ENCODE results near the gene SLC22A7. TPM values are rescaled to one million over a fixed set of nuclear protein-coding genes. Genes with fewer than 3 reads are reported as not detected.

The SLC22A7 gene
- total and polyA plus RNA-seq, 2 donors from 2014 or later, result 2.0 to 34.8 TPM

DNA sequence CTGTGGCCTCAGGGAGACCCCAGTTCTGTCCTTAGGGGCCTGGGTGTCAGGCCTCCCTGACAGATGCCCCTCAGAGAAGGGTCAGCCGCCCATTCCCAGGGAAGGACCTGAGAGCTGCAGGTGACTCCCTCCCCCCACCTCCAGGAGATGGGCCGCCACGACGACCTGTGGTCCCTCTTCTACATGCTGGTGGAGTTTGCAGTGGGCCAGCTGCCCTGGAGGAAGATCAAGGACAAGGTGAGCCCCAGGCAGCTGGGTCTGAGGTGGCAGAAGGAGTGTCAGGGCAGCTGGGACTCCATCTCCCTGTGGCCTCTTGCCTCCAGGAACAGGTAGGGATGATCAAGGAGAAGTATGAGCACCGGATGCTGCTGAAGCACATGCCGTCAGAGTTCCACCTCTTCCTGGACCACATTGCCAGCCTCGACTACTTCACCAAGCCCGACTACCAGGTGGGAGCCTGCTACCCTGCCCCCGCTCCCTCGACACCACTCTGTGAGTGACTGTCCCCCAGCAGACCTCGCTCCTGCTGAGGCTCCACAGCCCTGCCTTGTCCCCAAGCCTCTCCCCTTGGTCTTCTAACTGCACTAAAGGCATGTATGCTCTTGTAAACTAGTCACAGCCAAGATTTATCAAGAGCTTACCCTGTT, 42.5 kb upstream of the SLC22A7 start:
- intact Hi-C loops (cut with DNase I), result no loop called here
- no peak overlapping the region for H3K27ac ChIP-seq (ENCODE audit: low read depth in 2 of 2, low read length in 2 of 2)
- no peak overlapping the region for H3K9ac ChIP-seq (ENCODE audit: low read length in 3 of 3)
- H3K4me3 ChIP-seq (ENCODE audit: low read length in 3 of 3), result no peak overlapping the region
- no peaks in the 10 kb centered on the region for H3K4me1 ChIP-seq (ENCODE audit: control insufficient read depth in 2 of 3, insufficient read depth in 2 of 3, low read depth in 1 of 3, low read length in 3 of 3)
- H3K36me3 ChIP-seq (ENCODE audit: control insufficient read depth in 2 of 3, insufficient read depth in 3 of 3, low read length in 3 of 3), result no peaks in the 10 kb centered on the region
- FAIRE-seq, result no peak
- TF ChIP-seq, protein P1, sequence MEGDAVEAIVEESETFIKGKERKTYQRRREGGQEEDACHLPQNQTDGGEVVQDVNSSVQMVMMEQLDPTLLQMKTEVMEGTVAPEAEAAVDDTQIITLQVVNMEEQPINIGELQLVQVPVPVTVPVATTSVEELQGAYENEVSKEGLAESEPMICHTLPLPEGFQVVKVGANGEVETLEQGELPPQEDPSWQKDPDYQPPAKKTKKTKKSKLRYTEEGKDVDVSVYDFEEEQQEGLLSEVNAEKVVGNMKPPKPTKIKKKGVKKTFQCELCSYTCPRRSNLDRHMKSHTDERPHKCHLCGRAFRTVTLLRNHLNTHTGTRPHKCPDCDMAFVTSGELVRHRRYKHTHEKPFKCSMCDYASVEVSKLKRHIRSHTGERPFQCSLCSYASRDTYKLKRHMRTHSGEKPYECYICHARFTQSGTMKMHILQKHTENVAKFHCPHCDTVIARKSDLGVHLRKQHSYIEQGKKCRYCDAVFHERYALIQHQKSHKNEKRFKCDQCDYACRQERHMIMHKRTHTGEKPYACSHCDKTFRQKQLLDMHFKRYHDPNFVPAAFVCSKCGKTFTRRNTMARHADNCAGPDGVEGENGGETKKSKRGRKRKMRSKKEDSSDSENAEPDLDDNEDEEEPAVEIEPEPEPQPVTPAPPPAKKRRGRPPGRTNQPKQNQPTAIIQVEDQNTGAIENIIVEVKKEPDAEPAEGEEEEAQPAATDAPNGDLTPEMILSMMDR (IDR thresholded peaks at IDR 0.05; ENCODE audit: borderline replicate concordance, extremely low read depth, insufficient read depth), result no peak
- H3K9me3 ChIP-seq (ENCODE audit: control insufficient read depth in 2 of 3, insufficient read depth in 1 of 3, low read length in 3 of 3), result no peaks in the 10 kb centered on the region
- no peaks in the 10 kb centered on the region for H3K27me3 ChIP-seq (ENCODE audit: control insufficient read depth, insufficient read depth, low read length)
- DNase-seq, result peak in 1 of 5 donors; percentile 52

DNA sequence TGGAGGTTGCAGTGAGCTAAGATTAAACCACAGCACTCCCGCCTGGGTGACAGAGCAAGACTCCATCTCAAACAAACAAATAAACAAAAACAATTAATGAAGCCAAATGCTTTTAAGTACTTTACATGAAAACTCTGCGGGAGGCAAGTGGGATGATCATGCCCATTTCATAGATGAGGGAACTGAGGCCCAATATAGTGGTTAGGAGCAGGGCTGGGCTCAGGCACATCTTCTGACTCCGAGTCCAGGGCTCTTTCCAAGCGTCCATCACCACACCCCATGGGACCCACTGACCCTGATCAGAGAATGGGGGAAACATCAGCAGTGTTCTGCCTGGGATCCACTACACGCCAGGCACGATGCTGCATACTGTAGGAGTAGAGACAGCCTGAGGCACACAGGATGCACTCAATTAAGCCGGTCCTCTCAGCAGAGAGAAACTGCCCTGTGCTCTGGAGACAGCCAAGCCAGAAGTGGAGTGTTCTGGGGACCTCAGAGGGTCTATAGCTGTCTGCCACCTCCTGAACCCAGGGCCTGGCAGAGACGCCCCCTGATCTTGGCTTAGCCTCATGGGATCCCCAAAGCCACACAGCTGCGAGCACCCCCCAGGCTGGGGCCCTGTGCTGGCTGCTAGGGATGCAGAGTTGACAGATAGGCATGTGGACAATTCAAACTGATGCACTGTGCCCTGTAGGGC, 41.2 kb upstream of the SLC22A7 start:
- H3K4me1 ChIP-seq (ENCODE audit: control insufficient read depth in 2 of 3, insufficient read depth in 2 of 3, low read depth in 1 of 3, low read length in 3 of 3), result no peaks in the 10 kb centered on the region

DNA sequence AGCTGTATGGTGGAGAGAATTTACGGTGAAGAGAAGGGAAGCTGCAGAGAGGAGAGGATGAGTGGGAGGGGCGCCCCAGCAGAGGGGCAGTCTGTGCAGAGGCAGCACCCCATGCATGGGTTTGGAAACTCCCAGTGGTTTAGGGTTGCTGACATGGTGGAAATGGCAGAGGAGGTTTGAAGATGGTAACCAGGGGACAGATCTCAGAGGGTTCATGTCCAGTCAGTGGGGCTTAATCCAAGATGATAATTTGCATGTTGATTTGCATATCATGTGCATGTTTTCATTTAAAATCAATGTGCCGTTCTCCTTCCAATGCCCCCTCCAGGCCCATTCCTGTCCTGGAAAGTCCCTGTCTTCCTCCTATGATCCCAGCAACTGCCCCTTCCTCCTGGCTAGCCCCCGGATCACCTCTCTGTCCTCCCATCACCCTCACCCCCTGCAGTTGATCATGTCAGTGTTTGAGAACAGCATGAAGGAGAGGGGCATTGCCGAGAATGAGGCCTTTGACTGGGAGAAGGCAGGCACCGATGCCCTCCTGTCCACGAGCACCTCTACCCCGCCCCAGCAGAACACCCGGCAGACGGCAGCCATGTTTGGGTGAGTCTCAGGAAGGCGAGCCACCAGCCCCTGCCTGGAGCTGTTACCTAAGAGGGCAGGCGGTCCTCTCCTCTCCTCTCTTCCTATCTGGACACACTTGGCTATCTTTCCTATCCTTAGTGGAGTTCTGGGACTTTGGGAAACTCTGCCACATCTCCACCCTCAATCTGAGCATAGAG, 40.5 kb upstream of the SLC22A7 start:
- Histone ChIP-seq H3K27ac (ENCODE audit: low read depth in 2 of 2, low read length in 2 of 2) (no peak overlapping the region), H3K36me3 (ENCODE audit: control insufficient read depth in 2 of 3, insufficient read depth in 3 of 3, low read length in 3 of 3) (no peaks in the 10 kb centered on the region), H3K9me3 (ENCODE audit: control insufficient read depth in 2 of 3, insufficient read depth in 1 of 3, low read length in 3 of 3) (no peaks in the 10 kb centered on the region), H3K4me1 (ENCODE audit: control insufficient read depth in 2 of 3, insufficient read depth in 2 of 3, low read depth in 1 of 3, low read length in 3 of 3) (no peaks in the 10 kb centered on the region), H3K27me3 (ENCODE audit: control insufficient read depth, insufficient read depth, low read length) (no peaks in the 10 kb centered on the region), H3K9ac (ENCODE audit: low read length in 3 of 3) (no peak overlapping the region), H3K4me3 (ENCODE audit: low read length in 3 of 3) (no peak overlapping the region)
- TF ChIP-seq, protein P1 (IDR thresholded peaks at IDR 0.05; ENCODE audit: borderline replicate concordance, extremely low read depth, insufficient read depth), result no peak
- FAIRE-seq (no peak), DNase-seq (peak in 1 of 5 donors; percentile 35)
- intact Hi-C loops (cut with DNase I), result no loop called here

More for the DNA sequence above, 41.2 kb upstream of the SLC22A7 start:
- no peak overlapping the region for H3K27ac ChIP-seq (ENCODE audit: low read depth in 2 of 2, low read length in 2 of 2)
- H3K9ac ChIP-seq (ENCODE audit: low read length in 3 of 3), result no peak overlapping the region
- DNase-seq (no peak), FAIRE-seq (no peak)
- H3K27me3 ChIP-seq (ENCODE audit: control insufficient read depth, insufficient read depth, low read length), result no peaks in the 10 kb centered on the region
- H3K9me3 ChIP-seq (ENCODE audit: control insufficient read depth in 2 of 3, insufficient read depth in 1 of 3, low read length in 3 of 3), result no peaks in the 10 kb centered on the region
- TF ChIP-seq, protein P1 (IDR thresholded peaks at IDR 0.05; ENCODE audit: borderline replicate concordance, extremely low read depth, insufficient read depth), result no peak
- no peak overlapping the region for H3K4me3 ChIP-seq (ENCODE audit: low read length in 3 of 3)
- intact Hi-C loops (cut with DNase I), result no loop called here
- H3K36me3 ChIP-seq (ENCODE audit: control insufficient read depth in 2 of 3, insufficient read depth in 3 of 3, low read length in 3 of 3), result no peaks in the 10 kb centered on the region
